PC-3 (cell line): ENCODE data around the gene SIRPB2. TPM values are rescaled to one million over a fixed set of nuclear protein-coding genes. Genes with fewer than 3 reads are reported as not detected.
A peak's percentile ranks its signal among the peaks of the same experiment; 100 is the strongest.

Experiments
- ATAC-seq: fragments of 200-7000 bp; cut with Tn5 transposase; 2 replicates; pipeline ENCODE4 v1.9.1; 2020; ENCODE audit warnings: mild to moderate bottlenecking, moderate library complexity
- BruUV-seq: library from RNA; stranded (reverse); fragments of 400-500 nt; replicated peaks from 2 replicates; lab custom pipeline; 2021; lab: Mats Ljungman, UMichigan
- CTCF ChIA-PET: fragments of 300-600 bp; sonication (Branson Sonifier 250); formaldehyde crosslinking; loops from one replicate; lab custom pipeline; 2022; ENCODE audit warnings: antibody characterized with exemption; lab: Charles Lee
- POLR2A ChIA-PET: fragments of 300-600 bp; sonication (Branson Sonifier 250); formaldehyde crosslinking; loops from one replicate; lab custom pipeline; 2022; ENCODE audit warnings: antibody characterized with exemption; ENCODE audit not compliant: unreplicated experiment; lab: Charles Lee
- DNase-seq: peaks from one replicate; pipeline ENCODE4 v3.0.0-alpha.2; 2015
- H2AFZ ChIP-seq: fragments of 300-600 bp; sonication (generic); 2 replicates; pipeline ENCODE4 v1.6.0; 2016; ENCODE audit warnings: antibody characterized with exemption, low read length
- H3F3A ChIP-seq: fragments of 300-600 bp; sonication (generic); one replicate; pipeline ENCODE4 v1.6.0; 2017; ENCODE audit warnings: antibody characterized with exemption, low read length, control low read depth, mild to moderate bottlenecking; ENCODE audit not compliant: unreplicated experiment
- H3K27ac ChIP-seq: fragments of 300-600 bp; sonication (generic); 2 replicates; pipeline ENCODE4 v1.5.1; 2016; ENCODE audit warnings: mild to moderate bottlenecking, low read length
- H3K27me3 ChIP-seq: fragments of 300-600 bp; sonication (generic); 2 replicates; pipeline ENCODE4 v1.6.1; 2016; ENCODE audit warnings: low read length, mixed read lengths
- H3K36me3 ChIP-seq: fragments of 300-600 bp; sonication (generic); 2 replicates; pipeline ENCODE4 v1.6.1; 2016; ENCODE audit warnings: low read depth, mixed run types, low read length, mixed read lengths
- H3K4me1 ChIP-seq: fragments of 300-600 bp; sonication (generic); 2 replicates; pipeline ENCODE4 v1.5.1; 2016; ENCODE audit warnings: low read length; ENCODE audit not compliant: insufficient read depth
- H3K4me2 ChIP-seq: fragments of 300-600 bp; sonication (generic); 2 replicates; pipeline ENCODE4 v1.6.0; 2016; ENCODE audit warnings: low read length
- H3K4me3 ChIP-seq: fragments of 300-600 bp; sonication (generic); 2 replicates; pipeline ENCODE4 v1.5.1; 2016; ENCODE audit warnings: mild to moderate bottlenecking, low read length, mixed read lengths
- H3K79me2 ChIP-seq: fragments of 300-600 bp; sonication (generic); 2 replicates; pipeline ENCODE4 v1.6.1; 2017; ENCODE audit warnings: low read length, mixed read lengths
- H3K9ac ChIP-seq: fragments of 300-600 bp; sonication (generic); 2 replicates; pipeline ENCODE4 v1.6.0; 2016; ENCODE audit warnings: mild to moderate bottlenecking, low read length
- H3K9me2 ChIP-seq: fragments of 300-600 bp; sonication (generic); replicated peaks from 2 replicates; pipeline ENCODE4 v1.6.1; 2016; ENCODE audit warnings: mixed run types, low read length, mixed read lengths
- H3K9me3 ChIP-seq: fragments of 300-600 bp; sonication (generic); 2 replicates; pipeline ENCODE4 v1.6.1; 2016; ENCODE audit warnings: low read length, mixed read lengths
- H4K20me1 ChIP-seq: fragments of 300-600 bp; sonication (generic); 2 replicates; pipeline ENCODE4 v1.6.1; 2016; ENCODE audit warnings: low read length, mixed read lengths
- EZH2 ChIP-seq: fragments of 300-600 bp; sonication (generic); IDR thresholded peaks from one replicate; pipeline ENCODE4 v1.6.1; 2017; ENCODE audit warnings: antibody characterized with exemption, mild to moderate bottlenecking, low read length; ENCODE audit not compliant: unreplicated experiment
- EZH2phosphoT487 ChIP-seq: fragments of 300-600 bp; sonication (generic); IDR thresholded peaks from 2 replicates; pipeline ENCODE4 v1.6.1; 2018; ENCODE audit warnings: mild to moderate bottlenecking, antibody characterized with exemption, low read length, borderline replicate concordance
- intact Hi-C: fragments of 100-400 bp; cut with micrococcal nuclease; formaldehyde crosslinking; loops from 2 replicates; pipeline ENCODE4 v1.9.0; 2023
- total RNA-seq: library from RNA; depleted of rRNA; stranded (reverse); fragments of >200 nt; gene quantifications from 2 replicates; pipeline ENCODE4 v1.2.3, GENCODE V29; 2014
- TF ChIP-seq, protein P1 (sequence below): fragments of 300-600 bp; sonication (generic); conservative IDR thresholded peaks from 2 replicates; pipeline ENCODE4 v1.5.1; 2017; ENCODE audit warnings: antibody characterized with exemption, low read depth, mild to moderate bottlenecking, low read length

Gene SIRPB2
- total RNA-seq, 1 experiment from 2014 or later, result 2.1 TPM

DNA sequence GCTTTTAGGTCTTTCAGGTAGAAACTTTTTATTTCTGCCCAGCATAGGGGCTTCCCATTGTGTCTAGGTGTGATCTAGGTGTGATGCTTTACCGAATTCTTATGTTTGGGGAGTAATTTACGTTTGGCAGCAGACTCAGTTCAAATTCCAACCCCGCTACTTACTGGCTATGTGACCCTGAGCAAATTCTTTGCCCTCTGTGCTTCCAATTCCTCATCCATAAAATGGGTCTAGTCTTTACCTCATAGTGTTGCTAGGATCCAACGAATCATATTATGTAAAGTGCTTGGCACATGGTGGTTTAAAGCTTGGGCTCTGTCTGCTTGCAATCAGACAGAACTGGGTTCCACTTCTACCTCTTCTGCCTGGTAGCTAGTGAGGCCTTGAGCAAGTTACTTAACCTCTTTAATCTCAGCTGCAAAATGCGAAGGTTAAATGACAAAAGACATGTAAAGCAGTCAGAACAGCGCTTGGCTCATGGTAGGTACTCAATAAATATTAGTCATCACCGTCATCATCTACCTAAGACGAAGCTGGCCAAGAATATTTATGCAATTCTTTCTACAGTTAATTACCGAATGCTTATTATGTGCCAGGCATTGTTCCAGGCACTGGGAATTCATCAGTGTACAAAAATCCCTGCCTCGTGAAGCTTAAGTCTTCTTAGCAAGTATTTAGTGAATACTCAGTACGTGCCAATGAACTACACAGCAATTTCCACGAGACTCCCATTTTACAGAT, 25.6 kb downstream of the SIRPB2 start:
- ChIA-PET POLR2A (interaction anchor here (0.7 kb wide), 1 partner anchor 29 kb away, joined by 3 read pairs; no protein-coding TSS in a partner anchor), CTCF (interaction anchor here (4.9 kb wide), 1 partner anchor 38 kb away, joined by 44 read pairs; no protein-coding TSS in a partner anchor)
- Histone ChIP-seq H3K9me3 (no peaks in the 10 kb centered on the region), H4K20me1 (peaks cover 47% of the 10 kb centered on the region), H3K9ac (peak overlapping the region; percentile 97), H3F3A (no peaks in the 10 kb centered on the region), H3K4me2 (peak overlapping the region; percentile 87), H3K27ac (peak overlapping the region; percentile 85), H3K4me3 (peak overlapping the region; percentile 77), H3K36me3 (peaks cover 45% of the 10 kb centered on the region), H2AFZ (no peak overlapping the region), H3K4me1 (peaks cover 44% of the 10 kb centered on the region), H3K9me2 (no peaks in the 10 kb centered on the region), H3K27me3 (no peaks in the 10 kb centered on the region), H3K79me2 (peaks cover 60% of the 10 kb centered on the region)
- intact Hi-C loops, result no loop called here
- DNase-seq (peak; percentile 55), ATAC-seq (no peak)
- TF ChIP-seq, protein P1, sequence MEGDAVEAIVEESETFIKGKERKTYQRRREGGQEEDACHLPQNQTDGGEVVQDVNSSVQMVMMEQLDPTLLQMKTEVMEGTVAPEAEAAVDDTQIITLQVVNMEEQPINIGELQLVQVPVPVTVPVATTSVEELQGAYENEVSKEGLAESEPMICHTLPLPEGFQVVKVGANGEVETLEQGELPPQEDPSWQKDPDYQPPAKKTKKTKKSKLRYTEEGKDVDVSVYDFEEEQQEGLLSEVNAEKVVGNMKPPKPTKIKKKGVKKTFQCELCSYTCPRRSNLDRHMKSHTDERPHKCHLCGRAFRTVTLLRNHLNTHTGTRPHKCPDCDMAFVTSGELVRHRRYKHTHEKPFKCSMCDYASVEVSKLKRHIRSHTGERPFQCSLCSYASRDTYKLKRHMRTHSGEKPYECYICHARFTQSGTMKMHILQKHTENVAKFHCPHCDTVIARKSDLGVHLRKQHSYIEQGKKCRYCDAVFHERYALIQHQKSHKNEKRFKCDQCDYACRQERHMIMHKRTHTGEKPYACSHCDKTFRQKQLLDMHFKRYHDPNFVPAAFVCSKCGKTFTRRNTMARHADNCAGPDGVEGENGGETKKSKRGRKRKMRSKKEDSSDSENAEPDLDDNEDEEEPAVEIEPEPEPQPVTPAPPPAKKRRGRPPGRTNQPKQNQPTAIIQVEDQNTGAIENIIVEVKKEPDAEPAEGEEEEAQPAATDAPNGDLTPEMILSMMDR, result no peak
- TF ChIP-seq EZH2phosphoT487 (no peak), EZH2 (no peak)
- BruUV-seq, result TSS peak; percentile 38

DNA sequence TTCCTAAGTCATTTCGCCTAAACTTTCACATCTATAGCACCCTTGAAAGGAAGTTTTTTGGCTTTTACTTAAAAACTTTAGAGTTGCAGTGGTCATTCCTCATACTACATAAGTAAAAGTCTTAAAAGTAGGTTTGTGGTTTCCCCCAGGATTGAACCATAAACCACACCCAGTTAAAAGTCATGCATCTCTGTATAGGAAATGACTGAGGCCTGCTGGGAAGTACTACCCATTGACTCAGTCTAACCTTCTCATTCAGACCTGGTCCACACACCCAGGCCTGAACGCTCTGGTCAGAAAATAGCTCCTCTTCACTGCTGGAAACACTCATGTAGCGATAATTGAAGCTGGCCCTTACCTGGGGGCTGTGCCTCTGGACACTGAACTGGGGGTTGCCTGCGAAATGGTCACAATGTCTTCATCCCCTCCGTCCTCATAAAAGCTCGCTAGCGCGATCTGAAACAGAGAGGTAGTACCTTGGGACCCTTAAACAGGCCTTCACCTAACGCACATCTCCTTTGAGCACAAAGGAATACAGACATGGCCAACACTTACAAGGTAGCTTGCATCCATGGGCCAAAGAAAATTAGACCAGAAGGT, 27.1 kb downstream of the SIRPB2 start:
- peaks cover 63% of the 10 kb centered on the region for H4K20me1 ChIP-seq
- intact Hi-C loops, result no loop called here
- DNase-seq (peak; percentile 36), ATAC-seq (no peak)
- POLR2A ChIA-PET, result no interaction called here
- no peak overlapping the region for H2AFZ ChIP-seq
- H3K9me3 ChIP-seq, result no peaks in the 10 kb centered on the region
- peaks cover 32% of the 10 kb centered on the region for H3K4me1 ChIP-seq
- H3K9ac ChIP-seq, result no peak overlapping the region
- H3K9me2 ChIP-seq, result no peaks in the 10 kb centered on the region
- CTCF ChIA-PET, result interaction anchor here (0.7 kb wide), 1 partner anchor 40 kb away, joined by 3 read pairs; no protein-coding TSS in a partner anchor
- H3F3A ChIP-seq, result no peaks in the 10 kb centered on the region
- H3K79me2 ChIP-seq, result peaks cover 75% of the 10 kb centered on the region
- TF ChIP-seq EZH2phosphoT487 (no peak), EZH2 (no peak)
- TF ChIP-seq, protein P1, result no peak
- H3K4me2 ChIP-seq, result peak overlapping the region; percentile 87
- no peaks in the 10 kb centered on the region for H3K27me3 ChIP-seq
- BruUV-seq, result no TSS peak
- no peak overlapping the region for H3K27ac ChIP-seq
- peaks cover 61% of the 10 kb centered on the region for H3K36me3 ChIP-seq
- peak overlapping the region; percentile 77 for H3K4me3 ChIP-seq
